Stimulated activated CD8-positive, alpha-beta memory T cell treated with anti-CD3 and anti-CD28 coated beads, Interleukin-2, amount 100 ng/mL, for 48 hours (primary cell): Measurements from ENCODE around the gene HOXA13.

Experiments used
- DNase-seq, 2 donors: peaks; one replicate each; pipeline ENCODE4 v3.0.0-alpha.2; 2020; ENCODE audit warnings: low read depth in 2 of 2

HOXA13 gene

DNA sequence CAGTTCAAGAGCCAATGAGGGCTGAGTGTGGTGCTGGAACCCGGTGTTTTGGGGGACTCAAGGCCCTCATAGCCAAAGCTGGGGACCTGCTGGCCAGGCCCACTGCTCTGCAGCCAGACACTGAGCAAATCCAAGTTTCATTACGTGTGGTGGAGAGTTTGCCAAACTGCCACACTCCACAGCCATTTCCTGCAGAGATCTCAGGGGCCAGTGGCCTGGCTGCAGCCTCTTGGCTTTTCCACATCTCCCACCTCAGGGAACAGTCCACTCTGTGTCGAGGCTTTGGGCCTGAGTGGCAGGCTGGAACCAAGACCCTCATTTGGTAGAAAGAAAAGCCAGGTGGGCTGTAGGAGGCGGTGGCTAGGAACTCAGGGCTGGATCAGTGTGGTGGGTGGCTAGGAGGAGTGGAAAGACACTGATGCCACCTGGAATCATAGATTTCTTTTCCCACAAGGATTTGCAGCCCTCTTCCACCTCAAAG lies 18.1 kb downstream of the HOXA13 start:
- DNase-seq, result no peak

GRCh38 chr7:27180431-27181420 lies 19.2 kb downstream of the HOXA13 start:
- DNase-seq, result no peak

GRCh38 chr7:27179503-27180430 lies 20.1 kb downstream of the HOXA13 start:
- DNase-seq, result peak in 1 of 2 donors; percentile 54

GRCh38 chr7:27179030-27179429 lies 20.9 kb downstream of the HOXA13 start:
- no peak for DNase-seq

GRCh38 chr7:27178366-27178765 lies 21.5 kb downstream of the HOXA13 start:
- DNase-seq, result no peak

GRCh38 chr7:27177795-27178320 lies 22.0 kb downstream of the HOXA13 start:
- no peak for DNase-seq

DNA sequence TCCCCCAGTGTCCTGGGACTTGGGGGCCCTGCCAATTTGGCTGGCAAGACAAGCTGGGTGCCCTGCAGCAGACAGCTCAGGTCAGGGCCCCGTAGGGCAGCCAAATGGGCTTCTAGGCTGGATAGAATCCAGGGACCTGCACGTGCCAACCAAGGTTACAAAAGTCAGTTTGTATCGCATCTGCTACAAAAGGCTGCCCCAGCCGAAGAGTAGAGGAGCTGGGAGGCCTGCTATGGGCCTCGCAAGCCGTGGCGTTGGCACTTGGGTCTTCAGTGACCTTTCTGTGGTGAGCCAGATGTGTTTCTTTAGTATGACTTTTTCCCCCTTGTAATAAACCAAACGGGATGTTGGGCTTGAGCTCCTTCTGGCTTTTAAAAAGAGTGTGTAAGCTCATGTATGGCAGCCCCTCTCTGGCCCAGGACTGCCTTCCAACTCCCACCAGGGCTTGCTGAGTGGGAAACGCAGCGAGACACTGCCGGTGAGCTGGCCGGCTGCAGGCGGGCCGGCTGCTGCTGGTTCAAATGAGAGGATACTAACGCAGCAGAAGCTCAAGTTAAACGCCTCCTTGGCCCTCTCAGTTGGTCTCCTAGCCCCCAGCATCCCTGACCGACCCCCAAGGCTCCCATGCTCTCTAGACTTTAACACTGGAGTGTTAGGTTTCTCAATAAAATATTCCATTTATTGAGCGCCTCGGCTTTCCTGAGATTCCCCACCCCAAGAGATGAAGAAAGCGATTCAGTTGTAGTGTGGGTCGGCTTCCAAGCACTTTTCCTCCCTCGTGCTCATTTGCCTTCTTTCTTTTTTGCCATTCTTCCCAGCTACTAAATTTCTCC lies 22.7 kb downstream of the HOXA13 start:
- DNase-seq, result no peak

DNA sequence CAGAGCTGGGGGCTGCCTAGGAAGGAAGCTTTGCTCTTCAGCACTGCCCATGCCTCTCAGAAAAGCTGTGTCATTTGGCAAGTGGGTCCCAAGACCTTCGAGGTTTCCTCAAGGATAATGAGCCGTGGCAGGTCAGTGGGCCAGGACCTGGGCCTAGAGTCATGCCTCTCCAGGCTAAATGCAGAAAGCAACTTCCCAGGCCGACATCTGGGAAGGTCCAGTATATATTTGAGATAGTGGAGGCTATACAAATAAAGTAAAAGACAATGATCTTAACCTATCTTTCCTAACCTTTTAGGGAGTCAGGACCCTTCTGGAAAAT lies 23.4 kb downstream of the HOXA13 start:
- no peak for DNase-seq

DNA sequence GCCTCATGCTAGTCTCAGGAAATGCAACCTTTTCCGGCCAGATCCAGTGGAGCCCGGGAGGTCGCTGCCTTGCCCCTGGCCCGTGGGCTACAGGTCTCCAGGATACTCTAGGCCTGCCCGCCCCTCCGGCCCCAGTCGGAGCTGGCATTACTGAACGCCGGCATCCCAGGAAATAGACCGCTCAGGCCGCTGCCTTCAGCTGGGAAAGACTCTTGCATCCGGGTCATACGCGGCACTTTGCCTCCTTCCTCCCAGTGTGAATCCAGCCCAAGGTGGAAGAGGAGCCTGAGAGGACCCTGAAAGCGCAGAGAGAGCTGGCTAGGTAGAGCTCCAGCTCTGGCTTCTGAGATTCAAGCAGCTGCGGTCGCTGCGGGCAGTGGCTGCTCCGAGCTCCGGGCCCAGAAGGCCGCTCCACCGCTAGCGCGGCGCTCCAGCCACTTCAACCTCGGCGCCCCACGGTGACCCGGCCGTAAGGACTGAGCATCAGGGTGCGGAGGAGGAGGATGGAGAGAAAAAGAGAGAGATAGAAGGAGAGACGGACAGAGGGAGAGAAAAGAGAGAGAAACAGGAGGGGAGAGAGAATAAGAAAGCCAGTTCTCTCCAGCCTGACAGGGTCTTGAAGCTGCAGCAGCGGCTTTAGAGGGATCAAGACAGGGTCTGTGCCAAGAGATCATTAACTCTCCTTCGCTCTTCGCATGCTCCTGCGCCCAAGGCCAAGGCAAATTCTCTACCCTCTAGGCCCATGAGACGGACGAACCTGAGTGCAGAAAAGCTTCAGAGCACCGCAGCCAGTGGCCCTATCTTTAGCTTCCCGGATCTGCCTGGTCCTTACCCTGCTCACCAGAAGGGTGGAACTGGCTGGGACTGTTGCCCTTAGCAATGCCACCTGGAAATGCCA lies 24.0 kb downstream of the HOXA13 start:
- DNase-seq, result no peak

- no peak for DNase-seq
Observed at GRCh38 chr7:27174874-27175625, 24.8 kb downstream of the HOXA13 start.

DNA sequence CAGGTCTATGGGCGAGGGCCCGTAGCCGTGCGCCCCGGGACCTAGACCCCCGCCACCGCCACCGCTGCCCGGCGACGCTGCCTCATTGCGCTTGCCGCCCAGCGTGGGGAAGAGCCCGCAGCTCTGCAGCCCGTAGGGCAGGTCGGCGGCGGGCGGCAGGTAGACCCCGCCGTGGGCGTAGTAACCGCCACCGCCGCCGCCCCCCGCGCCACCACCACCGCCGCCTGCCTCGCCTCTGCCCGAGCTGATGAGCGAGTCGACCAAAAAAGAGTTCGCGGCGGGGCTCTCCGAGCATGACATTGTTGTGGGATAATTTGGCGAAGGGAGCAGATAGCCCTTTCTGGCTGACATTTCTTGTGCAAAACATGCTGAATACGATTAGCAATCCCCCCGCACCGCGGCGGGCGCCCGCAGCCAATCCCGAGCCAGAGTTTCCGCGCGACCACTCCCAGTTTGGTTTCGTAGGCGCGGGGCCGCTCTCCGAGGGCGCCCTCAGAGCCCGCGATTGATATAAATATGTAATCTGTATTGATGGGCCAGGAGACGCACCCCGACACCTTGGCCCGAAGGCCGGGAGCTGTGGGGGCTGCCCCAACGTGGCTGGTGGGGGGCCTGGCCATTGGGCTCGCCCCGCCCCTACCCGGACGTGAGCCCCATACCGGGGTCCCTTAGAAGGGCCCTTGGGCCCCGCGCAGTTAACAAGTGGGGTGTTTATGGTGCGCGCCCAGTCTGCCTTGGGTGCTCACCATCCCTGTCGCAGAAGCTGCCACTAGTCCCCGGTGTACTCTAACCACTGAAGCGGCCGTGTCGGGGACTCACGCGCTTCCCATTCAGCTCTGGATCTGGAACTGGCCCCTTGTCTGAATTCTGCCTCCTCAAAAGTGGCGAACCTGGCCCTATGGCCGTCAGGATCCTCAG lies 25.7 kb downstream of the HOXA13 start, which contains the start of gene HOXA10:
HOXA10 (minus strand) TSS at position 365 of the 918 bp plus-strand sequence; CDS start at position 351, 14 bp downstream.
- no peak for DNase-seq

DNA sequence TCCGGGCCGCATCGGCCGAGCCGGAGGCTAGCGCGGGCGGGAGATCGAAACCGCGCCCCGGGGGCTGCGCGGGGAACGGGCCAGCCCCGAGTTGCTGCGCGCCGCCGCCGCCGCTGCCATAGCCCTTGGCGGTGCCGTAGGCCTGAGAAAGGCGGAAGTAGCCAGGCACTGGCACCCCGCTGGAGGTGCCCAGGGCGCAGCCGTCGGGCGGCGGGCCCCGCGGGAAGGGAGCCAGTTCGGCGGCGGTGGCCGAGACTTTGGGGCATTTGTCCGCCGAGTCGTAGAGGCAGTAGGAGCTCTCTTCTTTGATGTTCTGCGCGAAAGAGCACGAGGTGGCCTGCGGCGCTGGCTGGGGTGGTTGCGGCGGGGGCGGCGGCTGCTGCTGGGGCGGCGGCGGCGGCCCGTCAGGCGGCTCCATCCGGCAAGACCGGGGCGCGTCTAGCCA lies 26.4 kb downstream of the HOXA13 start:
- no peak for DNase-seq

- no peak for DNase-seq
Observed at GRCh38 chr7:27172823-27173510, 26.9 kb downstream of the HOXA13 start.

GRCh38 chr7:27172315-27172774 lies 27.5 kb downstream of the HOXA13 start:
- no peak for DNase-seq

GRCh38 chr7:27171637-27172314 lies 28.1 kb downstream of the HOXA13 start:
- no peak for DNase-seq

- no peak for DNase-seq
Observed at GRCh38 chr7:27171325-27171636, 28.6 kb downstream of the HOXA13 start.
